HepG2 (cell line): ENCODE measurements around the gene NPDC1. TPM values are rescaled to one million over a fixed set of nuclear protein-coding genes. Genes with fewer than 3 reads are reported as not detected.

Source experiments
- ATAC-seq: fragments of 200-7000 bp; cut with Tn5 transposase; 3 replicates; pipeline ENCODE4 v1.9.1; 2020; ENCODE audit warnings: mild to moderate bottlenecking, moderate library complexity
- BruUV-seq: library from RNA; stranded (reverse); fragments of 400-500 nt; replicated peaks from 2 replicates; lab custom pipeline; 2021; lab: Mats Ljungman, UMichigan
- CTCF ChIA-PET: fragments of 300-600 bp; formaldehyde crosslinking; extraction: SDS; loops from one replicate; lab custom pipeline; 2021; ENCODE audit warnings: low total read pairs, inconsistent platforms, low intra/inter-chr PET ratio; lab: Yijun Ruan, JAX
- POLR2A ChIA-PET: fragments of 350-600 bp; sonication (Branson Sonifier 250); formaldehyde crosslinking; loops from one replicate; lab custom pipeline; 2020; ENCODE audit warnings: antibody characterized with exemption, inconsistent platforms; lab: Yijun Ruan, JAX
- DNase-seq: peaks from one replicate; pipeline ENCODE4 v3.0.0-alpha.2; 2015; ENCODE audit warnings: low spot score
- FAIRE-seq: peaks from 3 replicates; lab custom pipeline; 2011; peaks lifted over from hg19 to GRCh38; lab: Jason Lieb, UNC
- H2AFZ ChIP-seq: one replicate; pipeline ENCODE4 v1.6.1; 2011; ENCODE audit warnings: low read length, inconsistent platforms
- H3K27ac ChIP-seq: fragments of 300-600 bp; 3 replicates; pipeline ENCODE4 v1.8.0; 2011; ENCODE audit warnings: mixed run types, mild to moderate bottlenecking, mixed read lengths, low read length, inconsistent platforms; ENCODE audit not compliant: insufficient read depth; ENCODE audit errors: extremely low read length
- H3K27me3 ChIP-seq, 2 experiments: fragments of 200-600 bp in 1 of 2; 2 replicates in 1 of 2; 3 replicates in 1 of 2; pipeline versions ENCODE4 v1.6.0 to v1.8.0; 2011; ENCODE audit warnings: low read length in 2 of 2, mild to moderate bottlenecking in 2 of 2, moderate library complexity in 2 of 2, inconsistent platforms in 1 of 2; ENCODE audit not compliant: insufficient read depth in 2 of 2, control insufficient read depth in 1 of 2
- H3K36me3 ChIP-seq, 2 experiments: fragments of 200-600 bp in 1 of 2; replicated peaks in 1 of 2; 2 replicates in 1 of 2; 3 replicates in 1 of 2; pipeline versions ENCODE4 v1.5.1 to v1.8.0; 2011; ENCODE audit warnings: low read length in 2 of 2, inconsistent platforms in 1 of 2; ENCODE audit not compliant: insufficient read depth in 2 of 2, control insufficient read depth in 1 of 2
- H3K4me1 ChIP-seq: 2 replicates; pipeline ENCODE4 v1.5.1; 2012; ENCODE audit warnings: low read length, inconsistent platforms; ENCODE audit not compliant: insufficient read depth
- H3K4me2 ChIP-seq: 2 replicates; pipeline ENCODE4 v1.6.0; 2011; ENCODE audit warnings: low read depth, low read length, inconsistent platforms
- H3K4me3 ChIP-seq, 3 experiments: fragments of 200-600 bp in 1 of 3; sonication (generic), shearing (Covaris generic) in 1 of 3; replicated peaks in 1 of 3; 2 replicates each; pipeline ENCODE4 v1.5.1; 2011 to 2016; ENCODE audit warnings: low read length in 3 of 3, inconsistent platforms in 2 of 3, low read depth in 2 of 3, mild to moderate bottlenecking in 2 of 3, control low read depth in 1 of 3, mixed read lengths in 1 of 3; ENCODE audit not compliant: insufficient read depth in 1 of 3
- H3K79me2 ChIP-seq: one replicate; pipeline ENCODE4 v1.6.1; 2011; ENCODE audit warnings: low read length, inconsistent platforms; ENCODE audit not compliant: insufficient read depth
- H3K9ac ChIP-seq: 2 replicates; pipeline ENCODE4 v1.6.0; 2011; ENCODE audit warnings: mild to moderate bottlenecking, low read depth, low read length, inconsistent platforms; ENCODE audit not compliant: insufficient read depth
- H3K9me3 ChIP-seq: 2 replicates; pipeline ENCODE4 v1.5.1; 2012; ENCODE audit warnings: mild to moderate bottlenecking, low read length
- H4K20me1 ChIP-seq: 2 replicates; pipeline ENCODE4 v1.6.0; 2011; ENCODE audit warnings: inconsistent platforms, mild to moderate bottlenecking, low read length, moderate library complexity; ENCODE audit not compliant: insufficient read depth
- ARNT2 ChIP-seq: sonication (generic); formaldehyde crosslinking; IDR thresholded peaks from 2 replicates; pipeline ENCODE4 v1.8.0; 2022; ENCODE audit warnings: mild to moderate bottlenecking, low read depth, missing genetic modification reagents, moderate library complexity
- BRF2 ChIP-seq: sonication (generic); formaldehyde crosslinking; IDR thresholded peaks from 2 replicates; pipeline ENCODE4 v1.8.1; 2022; ENCODE audit warnings: mild to moderate bottlenecking, missing genetic modification reagents
- GATAD2A ChIP-seq: IDR thresholded peaks from 2 replicates; pipeline ENCODE4 v1.6.1; 2016
- HNRNPLL ChIP-seq: fragments of 200-400 bp; formaldehyde crosslinking; IDR thresholded peaks from 2 replicates; pipeline ENCODE4 v1.6.1; 2017; ENCODE audit warnings: mild to moderate bottlenecking, low read depth, low read length; ENCODE audit not compliant: poor library complexity, severe bottlenecking
- HOXA3 ChIP-seq: sonication (generic); formaldehyde crosslinking; IDR thresholded peaks from 2 replicates; pipeline ENCODE4 v1.5.0; 2020; ENCODE audit warnings: missing genetic modification reagents
- MATR3 ChIP-seq: sonication (generic); formaldehyde crosslinking; IDR thresholded peaks from 2 replicates; pipeline ENCODE4 v1.4.0; 2020; ENCODE audit warnings: missing genetic modification reagents
- NKX3-1 ChIP-seq: sonication (generic); formaldehyde crosslinking; IDR thresholded peaks from 2 replicates; pipeline ENCODE4 v1.5.0; 2020; ENCODE audit warnings: missing genetic modification reagents
- POLR2A ChIP-seq, 2 experiments: IDR thresholded peaks; 2 replicates each; pipeline ENCODE4 v1.6.1; 2011; ENCODE audit warnings: low read depth in 2 of 2, low read length in 2 of 2, mild to moderate bottlenecking in 1 of 2, moderate library complexity in 1 of 2; ENCODE audit not compliant: insufficient read depth in 1 of 2
- XRCC5 ChIP-seq: fragments of 200-400 bp; formaldehyde crosslinking; optimal IDR thresholded peaks from 2 replicates; pipeline ENCODE3; 2017; ENCODE audit warnings: mild to moderate bottlenecking, low read length
- ZBTB33 ChIP-seq: sonication (generic); formaldehyde crosslinking; IDR thresholded peaks from 2 replicates; pipeline ENCODE4 v1.4.0; 2020; ENCODE audit warnings: missing genetic modification reagents
- ZBTB7A ChIP-seq: sonication (generic); formaldehyde crosslinking; IDR thresholded peaks from 2 replicates; pipeline ENCODE4 v1.8.0; 2022; ENCODE audit warnings: mild to moderate bottlenecking, missing genetic modification reagents
- ZNF180 ChIP-seq: sonication (generic); formaldehyde crosslinking; IDR thresholded peaks from 2 replicates; pipeline ENCODE4 v1.4.0; 2020; ENCODE audit warnings: low read depth, missing genetic modification reagents, borderline replicate concordance
- ZNF30 ChIP-seq: sonication (generic); formaldehyde crosslinking; IDR thresholded peaks from 2 replicates; pipeline ENCODE4 v1.5.0; 2020; ENCODE audit warnings: mild to moderate bottlenecking, missing genetic modification reagents
- ZNF331 ChIP-seq: sonication (generic); formaldehyde crosslinking; IDR thresholded peaks from 2 replicates; pipeline ENCODE4 v1.4.0; 2020; ENCODE audit warnings: missing genetic modification reagents
- ZNF354B ChIP-seq: sonication (generic); formaldehyde crosslinking; IDR thresholded peaks from 2 replicates; pipeline ENCODE4 v1.8.0; 2022; ENCODE audit warnings: mild to moderate bottlenecking, missing genetic modification reagents
- WGBS: methylation state at CpG from one replicate; pipeline ENCODE4 v1.1.6; 2017; ENCODE audit warnings: low lambda C conversion rate; 5-methylcytosine and 5-hydroxymethylcytosine counted together
- in situ Hi-C: cut with HindIII; loops from 2 replicates; pipeline ENCODE4 v1.10.0; 2017; ENCODE audit warnings: low pct_unique_long_range_greater_than_20kb; ENCODE audit not compliant: extremely low pct_ligation_motif_present
- intact Hi-C: fragments of 100-400 bp; cut with micrococcal nuclease; formaldehyde crosslinking; loops from one replicate; pipeline ENCODE4 v1.10.0; 2022; ENCODE audit not compliant: unreplicated experiment
- polyA plus RNA-seq, 8 experiments: library from polyadenylated mRNA; depleted of rRNA in 3 of 8; stranded (reverse) in 7 of 8; unstranded in 1 of 8; fragments of >200 nt; fragmentation: Illumina TruSeq in 4 of 8; extraction: Trizol in 4 of 8; gene quantifications; 2 replicates each; pipeline versions ENCODE4 v1.2.1 to v1.2.3, GENCODE V29; 2011 to 2016; ENCODE audit warnings: low read depth in 4 of 8, missing spikeins in 1 of 8, mixed read lengths in 1 of 8; ENCODE audit not compliant: insufficient read depth in 1 of 8
- total RNA-seq, 5 experiments: library from RNA; depleted of rRNA; stranded (reverse); fragments of >200 nt; fragmentation: Illumina TruSeq; extraction: Trizol; gene quantifications; 2 replicates each; pipeline ENCODE4 v1.2.3, GENCODE V29; 2016; ENCODE audit warnings: low read depth in 1 of 5
- TF ChIP-seq, protein P1 (sequence below): sonication (generic); formaldehyde crosslinking; IDR thresholded peaks from 2 replicates; pipeline ENCODE4 v1.8.0; 2022; ENCODE audit warnings: missing genetic modification reagents, mild to moderate bottlenecking, moderate library complexity, borderline replicate concordance

Gene NPDC1
- total and polyA plus RNA-seq, 2 of the 13 experiments (the other 11 are each of a cell fraction or from before 2014, with no cell fraction given) = 0.84 to 5.4 TPM

GRCh38 chr9:137029058-137029936 lies 16.7 kb downstream of the NPDC1 start (continued):
- TF ChIP-seq ZNF354B (CRISPR knock-in tag) = no peak
- TF ChIP-seq, all 625 proteins: peak for 65

DNA sequence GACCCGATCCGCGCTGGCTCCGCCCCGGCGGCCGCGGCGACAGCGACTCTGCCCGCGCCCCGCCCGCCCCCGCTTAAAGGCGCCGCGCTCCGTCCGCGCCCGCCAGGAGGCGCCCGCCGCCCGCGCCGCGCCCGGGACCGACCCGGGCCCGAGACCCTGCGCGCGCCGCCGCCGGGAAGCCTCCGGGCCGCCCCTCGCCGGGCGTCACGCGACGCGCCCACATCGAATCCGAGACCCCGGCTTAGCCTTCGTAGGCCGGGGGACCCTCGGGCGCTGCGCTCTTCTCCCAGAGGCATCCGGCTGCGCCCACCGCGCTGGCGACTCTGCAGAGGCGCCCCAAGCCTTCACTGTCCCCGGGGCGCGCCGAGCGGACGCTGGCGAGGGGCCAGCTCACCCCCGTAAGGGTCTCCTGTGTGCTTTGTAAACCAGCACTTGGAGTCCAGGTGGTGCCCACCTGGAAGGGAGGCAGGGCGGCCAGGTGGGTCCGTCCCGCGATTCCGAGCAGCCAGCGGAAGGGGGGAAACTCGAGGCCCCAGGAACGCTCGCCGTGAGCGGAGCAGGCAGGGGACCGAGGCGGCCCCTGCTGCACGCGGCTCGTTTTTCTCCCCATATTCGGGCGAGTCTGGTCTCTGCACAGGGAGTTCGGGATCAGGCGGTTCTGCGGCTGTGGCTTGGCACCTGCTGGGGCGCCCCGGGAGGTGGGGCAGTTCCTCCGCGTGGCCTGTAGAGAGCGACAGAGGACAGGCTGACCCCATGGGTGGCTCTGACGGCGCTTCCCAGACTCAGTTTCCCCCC lies 17.5 kb downstream of the NPDC1 start:
- peaks cover 0 to 19% of the 10 kb centered on the region in 2 experiments; a peak in 2 of 5 replicates for H3K27me3 ChIP-seq
- in situ Hi-C loops = no loop called here
- CTCF ChIA-PET = interaction anchor here (1.1 to 1.4 kb wide), 3 partner anchors 27 to 80 kb away, joined by 3 to 4 read pairs (median 4); no protein-coding TSS in a partner anchor
- no peaks in the 10 kb centered on the region for H3K79me2 ChIP-seq
- H4K20me1 ChIP-seq = no peaks in the 10 kb centered on the region
- WGBS = 0% methylated on average over 4 of the region's 98 CpGs
- no peaks in the 10 kb centered on the region for H3K36me3 ChIP-seq
- ATAC-seq (peak; percentile 47), DNase-seq (no peak), FAIRE-seq (no peak)
- H2AFZ ChIP-seq = no peak overlapping the region
- H3K4me2 ChIP-seq = peak overlapping the region; percentile 95
- BruUV-seq = no TSS peak
- no peaks in the 10 kb centered on the region for H3K9me3 ChIP-seq
- peak overlapping the region; percentile 35 to 78 (median 46) for H3K4me3 ChIP-seq
- POLR2A ChIA-PET = interaction anchor here (1.0 to 1.6 kb wide), 6 partner anchors 27 to 79 kb away, joined by 3 to 6 read pairs (median 4); partner anchors contain the start of genes CLIC3 and SAPCD2
- intact Hi-C loops = no loop called here
- peak overlapping the region; percentile 57; the same call in 1 of the 2 replicates for H3K9ac ChIP-seq
- H3K4me1 ChIP-seq = peaks cover 85% of the 10 kb centered on the region
- no peak overlapping the region for H3K27ac ChIP-seq
- no peak for TF ChIP-seq ZBTB7A (CRISPR knock-in tag)
- 0 out of 2 replicates have a peak, but pooled peaks have one; percentile 14 for TF ChIP-seq ARNT2
- TF ChIP-seq ZNF30 (CRISPR knock-in tag) = no peak
- no peak for TF ChIP-seq GATAD2A
- TF ChIP-seq MATR3 = no peak
- no peak; the same call in 1 of the 2 replicates for TF ChIP-seq NKX3-1
- no peak for TF ChIP-seq POLR2A (IDR thresholded peaks at IDR 0.05; ENCODE audit: insufficient read depth in 1 of 2, low read depth in 2 of 2, low read length in 2 of 2)
- TF ChIP-seq, protein P1, sequence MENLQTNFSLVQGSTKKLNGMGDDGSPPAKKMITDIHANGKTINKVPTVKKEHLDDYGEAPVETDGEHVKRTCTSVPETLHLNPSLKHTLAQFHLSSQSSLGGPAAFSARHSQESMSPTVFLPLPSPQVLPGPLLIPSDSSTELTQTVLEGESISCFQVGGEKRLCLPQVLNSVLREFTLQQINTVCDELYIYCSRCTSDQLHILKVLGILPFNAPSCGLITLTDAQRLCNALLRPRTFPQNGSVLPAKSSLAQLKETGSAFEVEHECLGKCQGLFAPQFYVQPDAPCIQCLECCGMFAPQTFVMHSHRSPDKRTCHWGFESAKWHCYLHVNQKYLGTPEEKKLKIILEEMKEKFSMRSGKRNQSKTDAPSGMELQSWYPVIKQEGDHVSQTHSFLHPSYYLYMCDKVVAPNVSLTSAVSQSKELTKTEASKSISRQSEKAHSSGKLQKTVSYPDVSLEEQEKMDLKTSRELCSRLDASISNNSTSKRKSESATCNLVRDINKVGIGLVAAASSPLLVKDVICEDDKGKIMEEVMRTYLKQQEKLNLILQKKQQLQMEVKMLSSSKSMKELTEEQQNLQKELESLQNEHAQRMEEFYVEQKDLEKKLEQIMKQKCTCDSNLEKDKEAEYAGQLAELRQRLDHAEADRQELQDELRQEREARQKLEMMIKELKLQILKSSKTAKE (CRISPR knock-in tag) = no peak
- TF ChIP-seq HOXA3 (CRISPR knock-in tag) = peak; percentile 10; the same call in 1 of the 2 replicates
- TF ChIP-seq BRF2 (CRISPR knock-in tag) = no peak
- TF ChIP-seq ZNF180 (CRISPR knock-in tag) = no peak
- TF ChIP-seq ZNF331 = no peak
- no peak for TF ChIP-seq XRCC5
- peak; percentile 58 for TF ChIP-seq HNRNPLL
- 0 out of 2 replicates have a peak, but pooled peaks have one; percentile 5 for TF ChIP-seq ZBTB33
